ENCODE measurements around the gene SMOC2.

DNA sequence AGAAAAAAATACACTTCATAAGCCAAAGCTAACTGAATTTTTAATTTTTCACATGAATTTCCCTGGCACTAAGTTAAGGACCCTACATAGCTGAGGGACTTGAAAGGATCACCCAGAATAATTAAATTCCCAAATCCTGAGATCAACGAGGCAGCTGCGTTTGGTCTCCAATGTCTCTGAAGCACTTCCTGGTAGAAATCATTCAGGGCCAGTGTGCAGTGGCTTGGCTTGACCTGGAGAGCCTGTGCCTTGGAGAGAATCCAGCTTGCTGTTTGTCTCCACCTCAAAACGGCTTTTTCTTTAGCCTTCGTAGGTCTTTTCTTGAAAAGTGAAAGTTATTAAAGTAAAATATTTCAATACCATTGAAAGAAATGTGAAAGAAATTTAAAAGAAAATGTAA lies 92.4 kb downstream of the SMOC2 start:
- TF ChIP-seq, protein P1, sequence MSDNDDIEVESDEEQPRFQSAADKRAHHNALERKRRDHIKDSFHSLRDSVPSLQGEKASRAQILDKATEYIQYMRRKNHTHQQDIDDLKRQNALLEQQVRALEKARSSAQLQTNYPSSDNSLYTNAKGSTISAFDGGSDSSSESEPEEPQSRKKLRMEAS (IDR thresholded peaks at IDR 0.05) = no peak
- TF ChIP-seq CTCF (IDR thresholded peaks at IDR 0.05 in 2 of 3, conservative IDR thresholded peaks at IDR 0.05 in 1 of 3; ENCODE audit: borderline replicate concordance in 1 of 3, insufficient read depth in 1 of 3, low read depth in 2 of 3, low read length in 2 of 3) (no peak), EZH2phosphoT487 (IDR thresholded peaks at IDR 0.05; ENCODE audit: borderline replicate concordance) (no peak), ZFX (IDR thresholded peaks at IDR 0.05) (no peak), FOSL1 (IDR thresholded peaks at IDR 0.05; ENCODE audit: low read depth) (no peak), POLR2A (IDR thresholded peaks at IDR 0.05; ENCODE audit: borderline replicate concordance, extremely low read depth, insufficient read depth, insufficient read length) (no peak), YY1 (IDR thresholded peaks at IDR 0.05; ENCODE audit: extremely low read depth, insufficient replicate concordance, low read depth, low read length) (no peak), POLR2AphosphoS5 (IDR thresholded peaks at IDR 0.05; ENCODE audit: low read depth, low read length) (no peak), CEBPB (IDR thresholded peaks at IDR 0.05; ENCODE audit: low read depth) (no peak), EGR1 (IDR thresholded peaks at IDR 0.05; ENCODE audit: low read depth) (no peak), RAD21 (IDR thresholded peaks at IDR 0.05; ENCODE audit: low read depth) (no peak), JUND (IDR thresholded peaks at IDR 0.05) (no peak)
